H1 (cell line): ENCODE data around the gene SPATA33. TPM values are rescaled to one million over a fixed set of nuclear protein-coding genes. Genes with fewer than 3 reads are reported as not detected.
A peak's percentile ranks its signal among the peaks of the same experiment; 100 is the strongest.

Experiments used
- CTCF ChIA-PET: fragments of 300-600 bp; sonication (Branson Sonifier 250); formaldehyde crosslinking; loops from one replicate; lab custom pipeline; 2021; ENCODE audit not compliant: partially characterized antibody; lab: Charles Lee
- POLR2A ChIA-PET: fragments of 300-600 bp; sonication (Branson Sonifier 250); formaldehyde crosslinking; loops from one replicate; lab custom pipeline; 2021; ENCODE audit warnings: inconsistent platforms; ENCODE audit not compliant: partially characterized antibody; lab: Charles Lee
- DNase-seq, 2 experiments: peaks; one replicate each; pipeline versions ENCODE4 v3.0.0 to v3.0.0-alpha.2; 2010 to 2022; ENCODE audit warnings: low spot score in 2 of 2, low read depth in 1 of 2, mixed read lengths in 1 of 2
- FAIRE-seq: peaks from 2 replicates; lab custom pipeline; 2011; peaks lifted over from hg19 to GRCh38; lab: Jason Lieb, UNC
- H2AFZ ChIP-seq: 2 replicates; pipeline ENCODE4 v1.8.1; 2012; ENCODE audit warnings: low read length, inconsistent platforms
- H2AK5ac ChIP-seq: 2 replicates; pipeline ENCODE4 v1.6.1; 2013; ENCODE audit warnings: low read depth, low read length
- H2BK120ac ChIP-seq: replicated peaks from 2 replicates; pipeline ENCODE3; 2013; ENCODE audit warnings: low read depth, low read length, inconsistent platforms
- H2BK12ac ChIP-seq: 2 replicates; pipeline ENCODE4 v1.6.1; 2013; ENCODE audit warnings: low read depth, low read length
- H2BK15ac ChIP-seq: 2 replicates; pipeline ENCODE4 v1.6.1; 2013; ENCODE audit warnings: low read length
- H2BK20ac ChIP-seq: 2 replicates; pipeline ENCODE4 v1.6.1; 2013; ENCODE audit warnings: low read length
- H2BK5ac ChIP-seq: 2 replicates; pipeline ENCODE4 v1.6.1; 2013; ENCODE audit warnings: low read depth, low read length
- H3K14ac ChIP-seq: 2 replicates; pipeline ENCODE4 v1.6.1; 2013; ENCODE audit warnings: inconsistent platforms; ENCODE audit not compliant: insufficient read length
- H3K18ac ChIP-seq: 2 replicates; pipeline ENCODE4 v1.6.1; 2013; ENCODE audit warnings: low read length; ENCODE audit errors: extremely low read depth
- H3K23ac ChIP-seq: 2 replicates; pipeline ENCODE4 v1.6.1; 2013; ENCODE audit warnings: inconsistent platforms; ENCODE audit not compliant: insufficient read length
- H3K23me2 ChIP-seq: 2 replicates; pipeline ENCODE4 v1.6.1; 2013; ENCODE audit warnings: low read depth, low read length
- H3K27ac ChIP-seq: 2 replicates; pipeline ENCODE4 v1.6.1; 2011; ENCODE audit warnings: low read depth, low read length, inconsistent platforms
- H3K27me3 ChIP-seq, 4 experiments: replicated peaks in 1 of 4; 1 replicate in 1 of 4; 2 replicates in 3 of 4; pipeline versions ENCODE4 v1.6.1 to v1.8.1; 2011 to 2013; ENCODE audit warnings: low read length in 3 of 4, mild to moderate bottlenecking in 3 of 4, inconsistent platforms in 2 of 4, mixed read lengths in 2 of 4, moderate library complexity in 1 of 4; ENCODE audit not compliant: control insufficient read depth in 3 of 4, insufficient read depth in 3 of 4; ENCODE audit errors: extremely low read depth in 1 of 4
- H3K36me3 ChIP-seq, 4 experiments: 2 replicates each; pipeline versions ENCODE4 v1.6.1 to v1.8.1; 2011 to 2013; ENCODE audit warnings: mild to moderate bottlenecking in 4 of 4, low read length in 3 of 4, moderate library complexity in 2 of 4, control low read depth in 1 of 4, inconsistent platforms in 1 of 4; ENCODE audit not compliant: insufficient read depth in 4 of 4, control insufficient read depth in 2 of 4
- H3K4ac ChIP-seq: replicated peaks from 2 replicates; pipeline ENCODE3; 2013; ENCODE audit warnings: low read length, low read depth, mixed read lengths, inconsistent platforms; ENCODE audit not compliant: insufficient read length
- H3K4me1 ChIP-seq, 4 experiments: replicated peaks in 1 of 4; 1 replicate in 1 of 4; 2 replicates in 3 of 4; pipeline versions ENCODE4 v1.6.1 to v1.8.1; 2011 to 2013; ENCODE audit warnings: low read length in 3 of 4, inconsistent platforms in 2 of 4, mixed read lengths in 1 of 4; ENCODE audit not compliant: insufficient read depth in 4 of 4, control insufficient read depth in 3 of 4
- H3K4me2 ChIP-seq, 2 experiments: 2 replicates each; pipeline versions ENCODE4 v1.6.1 to v1.8.1; 2011 to 2013; ENCODE audit warnings: low read depth in 2 of 2, low read length in 2 of 2, control low read depth in 1 of 2, inconsistent platforms in 1 of 2, mild to moderate bottlenecking in 1 of 2; ENCODE audit not compliant: insufficient read depth in 1 of 2
- H3K4me3 ChIP-seq, 4 experiments: fragments of 200-600, 300-600 bp in 1 of 4; sonication (generic), shearing (Covaris generic), sonication (Bioruptor Twin) in 1 of 4; 2 replicates each; pipeline versions ENCODE4 v1.5.1 to v1.8.1; 2011 to 2016; ENCODE audit warnings: low read length in 4 of 4, low read depth in 3 of 4, control low read depth in 2 of 4, inconsistent platforms in 2 of 4, mild to moderate bottlenecking in 2 of 4, mixed read lengths in 1 of 4, moderate library complexity in 1 of 4; ENCODE audit not compliant: insufficient read depth in 2 of 4; ENCODE audit errors: extremely low read depth in 1 of 4
- H3K56ac ChIP-seq: replicated peaks from 2 replicates; pipeline ENCODE3; 2013; ENCODE audit warnings: low read depth, mild to moderate bottlenecking, mixed read lengths, low read length, inconsistent platforms; ENCODE audit not compliant: insufficient read length
- H3K79me1 ChIP-seq: 2 replicates; pipeline ENCODE4 v1.6.1; 2013; ENCODE audit warnings: low read depth, low read length, control low read depth
- H3K79me2 ChIP-seq, 2 experiments: 2 replicates each; pipeline versions ENCODE4 v1.6.1 to v1.8.1; 2012 to 2013; ENCODE audit warnings: low read length in 2 of 2, mild to moderate bottlenecking in 2 of 2, inconsistent platforms in 1 of 2; ENCODE audit not compliant: insufficient read depth in 2 of 2, control insufficient read depth in 1 of 2
- H3K9ac ChIP-seq, 4 experiments: replicated peaks in 1 of 4; 1 replicate in 1 of 4; 2 replicates in 3 of 4; pipeline versions ENCODE4 v1.6.1 to v1.8.1; 2011 to 2013; ENCODE audit warnings: low read depth in 3 of 4, low read length in 3 of 4, control low read depth in 2 of 4, mild to moderate bottlenecking in 2 of 4, moderate library complexity in 2 of 4, inconsistent platforms in 1 of 4; ENCODE audit errors: extremely low read depth in 1 of 4
- H3K9me3 ChIP-seq, 2 experiments: 2 replicates each; pipeline versions ENCODE4 v1.6.1 to v1.8.1; 2012 to 2013; ENCODE audit warnings: mild to moderate bottlenecking in 2 of 2, moderate library complexity in 2 of 2, control low read depth in 1 of 2, inconsistent platforms in 1 of 2, low read depth in 1 of 2, low read length in 1 of 2, mixed read lengths in 1 of 2; ENCODE audit not compliant: insufficient read depth in 2 of 2
- H4K20me1 ChIP-seq, 2 experiments: replicated peaks in 1 of 2; 2 replicates each; pipeline versions ENCODE3 to v1.8.1; 2011 to 2013; ENCODE audit warnings: inconsistent platforms in 2 of 2, low read length in 2 of 2, mild to moderate bottlenecking in 1 of 2; ENCODE audit not compliant: insufficient read depth in 2 of 2, control insufficient read depth in 1 of 2
- H4K5ac ChIP-seq: 2 replicates; pipeline ENCODE4 v1.6.1; 2013; ENCODE audit warnings: low read length, low read depth, mixed read lengths, inconsistent platforms; ENCODE audit not compliant: insufficient read length
- H4K8ac ChIP-seq: 2 replicates; pipeline ENCODE4 v1.8.0; 2013; ENCODE audit warnings: mild to moderate bottlenecking, moderate library complexity, low read length, inconsistent platforms; ENCODE audit not compliant: insufficient read depth; ENCODE audit errors: extremely low read depth
- H4K91ac ChIP-seq: replicated peaks from 2 replicates; pipeline ENCODE3; 2013; ENCODE audit warnings: low read length, mixed read lengths, inconsistent platforms; ENCODE audit not compliant: insufficient read length
- E2F6 ChIP-seq: IDR thresholded peaks from 2 replicates; pipeline ENCODE4 v1.6.1; 2012; ENCODE audit warnings: inconsistent platforms
- EZH2 ChIP-seq: fragments of 200-600 bp; sonication (generic); IDR thresholded peaks from 2 replicates; pipeline ENCODE4 v1.7.1; 2012; ENCODE audit warnings: low read depth, mild to moderate bottlenecking, moderate library complexity, low read length, inconsistent platforms; ENCODE audit not compliant: severe bottlenecking
- POU5F1 ChIP-seq: IDR thresholded peaks from 2 replicates; pipeline ENCODE4 v1.6.1; 2011; ENCODE audit warnings: low read depth, mild to moderate bottlenecking, low read length, moderate library complexity
- WGBS, 2 experiments: shearing (Covaris generic) in 1 of 2; methylation state at CpG; one replicate each; pipeline versions ENCODE4 v1.1.6 to v1.1.7; 2013 to 2015; ENCODE audit warnings: low lambda C conversion rate in 2 of 2, mixed read lengths in 2 of 2, inconsistent platforms in 1 of 2, low coverage in 1 of 2, missing lambda C conversion rate in 1 of 2; ENCODE audit not compliant: insufficient replicate concordance in 2 of 2, insufficient coverage in 1 of 2, insufficient read length in 1 of 2; ENCODE audit errors: extremely low coverage in 1 of 2, missing lambda C conversion rate in 1 of 2; 5-methylcytosine and 5-hydroxymethylcytosine counted together
- polyA plus RNA-seq, 7 experiments: library from polyadenylated mRNA; depleted of rRNA in 3 of 7; stranded (reverse) in 5 of 7; unstranded in 2 of 7; fragments of >200 nt in 5 of 7; fragments of 200-250 nt in 2 of 7; gene quantifications; 1 replicate in 5 of 7; 2 replicates in 1 of 7; 4 replicates in 1 of 7; pipeline versions ENCODE4 v1.2.1 to v1.2.3, GENCODE V29; 2011 to 2013; ENCODE audit warnings: missing spikeins in 2 of 7, mixed read lengths in 2 of 7
- total RNA-seq: library from RNA; stranded (reverse); fragmentation: NEBNext Ultra II Directional; extraction: Animal tissue kit (Norgen Biotek cat#: 25700); gene quantifications from 2 replicates; pipeline ENCODE4 v1.2.1, GENCODE V29; 2021

SPATA33 gene
- total and polyA plus RNA-seq, 2 of the 8 experiments (the other 6 are each of a cell fraction or from before 2014, with no cell fraction given), result 5.4 to 16.9 TPM

GRCh38 chr16:89615176-89615575, 42.5 kb upstream of the SPATA33 start:
- TF ChIP-seq E2F6 (no peak), POU5F1 (no peak), EZH2 (no peak)
- peaks cover 0 to 12% (median 5%) of the 10 kb centered on the region in 4 experiments; a peak in 5 of 7 replicates for H3K4me1 ChIP-seq
- H3K23ac ChIP-seq, result no peak overlapping the region
- no peak overlapping the region for H3K9ac ChIP-seq
- DNase-seq (no peak), FAIRE-seq (no peak)
- POLR2A ChIA-PET, result interaction anchor here (0.9 to 3.5 kb wide), 8 partner anchors 13 to 86 kb away, joined by 3 to 21 read pairs (median 4); partner anchors contain the start of gene SPATA2L
- no peaks in the 10 kb centered on the region; the same call in 1 of the 2 replicates for H3K79me1 ChIP-seq
- H2BK5ac ChIP-seq, result peak overlapping the region; percentile 24; the same call in 1 of the 2 replicates
- H2BK120ac ChIP-seq, result no peak overlapping the region
- peak overlapping the region; percentile 38; the same call in 1 of the 2 replicates for H4K8ac ChIP-seq
- H3K56ac ChIP-seq, result no peak overlapping the region
- no peak overlapping the region for H4K5ac ChIP-seq
- H2BK20ac ChIP-seq, result no peak overlapping the region
- H3K14ac ChIP-seq, result no peak overlapping the region
- 92% methylated on average over 12 of the region's 13 CpGs; no CpG with 5 or more reads in 1 of the 2 experiments for WGBS, 2 experiments
- no peaks in the 10 kb centered on the region for H3K79me2 ChIP-seq
- no peaks in the 10 kb centered on the region; a peak in 2 of 7 replicates for H3K27me3 ChIP-seq
- no peaks in the 10 kb centered on the region for H3K9me3 ChIP-seq
- H4K20me1 ChIP-seq, result no peaks in the 10 kb centered on the region
- H3K18ac ChIP-seq, result no peak overlapping the region; the same call in 1 of the 2 replicates
- peak overlapping the region; percentile 73 for H4K91ac ChIP-seq
- H3K4ac ChIP-seq, result no peak overlapping the region
- H2AFZ ChIP-seq, result no peak overlapping the region
- H3K36me3 ChIP-seq, result no peaks in the 10 kb centered on the region
- CTCF ChIA-PET, result interaction anchor here (0.5 to 5.1 kb wide), 26 partner anchors 8 to 473 kb away, joined by 3 to 56 read pairs (median 5); partner anchors contain the start of gene SPATA2L
- H3K4me2 ChIP-seq, result no peak overlapping the region
- H2AK5ac ChIP-seq, result no peak overlapping the region
- H2BK15ac ChIP-seq, result peak overlapping the region; percentile 92; the same call in 1 of the 2 replicates
- no peaks in the 10 kb centered on the region for H3K23me2 ChIP-seq
- no peak overlapping the region for H3K4me3 ChIP-seq
- no peak overlapping the region for H3K27ac ChIP-seq
- H2BK12ac ChIP-seq, result 0 out of 2 replicates have a peak overlapping the region, but pooled peaks have one; percentile 60
